IPS DF 6.9 (cell line): ENCODE measurements around the gene SYT13.
"Not testable (repeated sequence)": the region's sequence is repeated elsewhere in the genome, so short reads cannot be mapped to it uniquely, and the experiment has no call there.

ENCODE experiments used
- DNase-seq: peaks from one replicate; pipeline ENCODE4 v3.0.0-alpha.2; 2013; ENCODE audit warnings: low read depth, low spot score
- H3K27ac ChIP-seq: one replicate; pipeline ENCODE4 v1.5.1; 2013; ENCODE audit warnings: low read length, control low read depth
- H3K27me3 ChIP-seq: 2 replicates; pipeline ENCODE4 v1.6.1; 2013; ENCODE audit warnings: mild to moderate bottlenecking, low read length; ENCODE audit not compliant: control insufficient read depth, insufficient read depth
- H3K36me3 ChIP-seq: 2 replicates; pipeline ENCODE4 v1.6.1; 2013; ENCODE audit warnings: low read length; ENCODE audit not compliant: control insufficient read depth, insufficient read depth
- H3K4me1 ChIP-seq: 2 replicates; pipeline ENCODE4 v1.6.1; 2013; ENCODE audit warnings: low read length; ENCODE audit not compliant: control insufficient read depth, insufficient read depth
- H3K4me3 ChIP-seq: 2 replicates; pipeline ENCODE4 v1.5.1; 2013; ENCODE audit warnings: mild to moderate bottlenecking, low read length
- H3K9me3 ChIP-seq: 2 replicates; pipeline ENCODE4 v1.6.1; 2013; ENCODE audit warnings: low read length, inconsistent platforms; ENCODE audit not compliant: control insufficient read depth, insufficient read depth
- WGBS: extraction: QIAGEN DNeasy Blood & Tissue Kit; methylation state at CpG from one replicate; pipeline ENCODE4 v1.1.7; 2013; ENCODE audit warnings: mixed read lengths, missing lambda C conversion rate; ENCODE audit not compliant: insufficient read length, insufficient coverage; 5-methylcytosine and 5-hydroxymethylcytosine counted together

The SYT13 gene

GRCh38 chr11:45293566-45294192 lies 7.5 kb upstream of the SYT13 start:
- not testable (repeated sequence) for H3K4me3 ChIP-seq, H3K27ac ChIP-seq, H3K4me1 ChIP-seq, H3K36me3 ChIP-seq, DNase-seq, H3K9me3 ChIP-seq, H3K27me3 ChIP-seq
- no CpG with 5 or more reads among the region's 11 CpGs for WGBS

GRCh38 chr11:45290586-45290985 lies 4.4 kb upstream of the SYT13 start:
- no CpG with 5 or more reads among the region's 1 CpG for WGBS
- Histone ChIP-seq H3K4me1 (no peaks in the 10 kb centered on the region), H3K36me3 (no peaks in the 10 kb centered on the region; the same call in 1 of the 2 replicates), H3K27ac (no peak overlapping the region), H3K4me3 (no peak overlapping the region), H3K27me3 (no peaks in the 10 kb centered on the region), H3K9me3 (no peaks in the 10 kb centered on the region)
- no peak for DNase-seq

GRCh38 chr11:45289369-45289768 lies 3.2 kb upstream of the SYT13 start:
- WGBS = no CpG with 5 or more reads among the region's 1 CpG
- no peak for DNase-seq
- no peaks in the 10 kb centered on the region; the same call in 1 of the 2 replicates for H3K4me1 ChIP-seq
- H3K4me3 ChIP-seq = no peak overlapping the region
- peaks cover 5% of the 10 kb centered on the region; the same call in 1 of the 2 replicates for H3K27me3 ChIP-seq
- H3K9me3 ChIP-seq = no peaks in the 10 kb centered on the region
- no peak overlapping the region for H3K27ac ChIP-seq
- H3K36me3 ChIP-seq = no peaks in the 10 kb centered on the region; the same call in 1 of the 2 replicates

GRCh38 chr11:45288339-45288738 lies 2.2 kb upstream of the SYT13 start:
- peaks cover 5% of the 10 kb centered on the region; the same call in 1 of the 2 replicates for H3K27me3 ChIP-seq
- no peak for DNase-seq
- no peaks in the 10 kb centered on the region for H3K9me3 ChIP-seq

GRCh38 chr11:45287316-45287903 lies 1.3 kb upstream of the SYT13 start:
- H3K27me3 ChIP-seq = peaks cover 5% of the 10 kb centered on the region; the same call in 1 of the 2 replicates
- H3K36me3 ChIP-seq = no peaks in the 10 kb centered on the region; the same call in 1 of the 2 replicates
- H3K9me3 ChIP-seq = no peaks in the 10 kb centered on the region
- H3K4me3 ChIP-seq = no peak overlapping the region
- H3K4me1 ChIP-seq = no peaks in the 10 kb centered on the region; the same call in 1 of the 2 replicates
- H3K27ac ChIP-seq = no peak overlapping the region
- WGBS = no CpG with 5 or more reads among the region's 3 CpGs
- no peak for DNase-seq

More at GRCh38 chr11:45288339-45288738, 2.2 kb upstream of the SYT13 start:
- Histone ChIP-seq H3K27ac (no peak overlapping the region), H3K4me1 (no peaks in the 10 kb centered on the region; the same call in 1 of the 2 replicates), H3K4me3 (no peak overlapping the region), H3K36me3 (no peaks in the 10 kb centered on the region; the same call in 1 of the 2 replicates)
- WGBS = no CpG with 5 or more reads among the region's 2 CpGs

- H3K9me3 ChIP-seq = no peaks in the 10 kb centered on the region
- DNase-seq = no peak
- no CpG with 5 or more reads among the region's 13 CpGs for WGBS
These were observed 802 bp downstream of the SYT13 start for GRCh38 chr11:45285250-45285828.

GRCh38 chr11:45282081-45282480 lies 4.1 kb downstream of the SYT13 start:
- Histone ChIP-seq H3K36me3 (no peaks in the 10 kb centered on the region; the same call in 1 of the 2 replicates), H3K27me3 (peaks cover 5% of the 10 kb centered on the region; the same call in 1 of the 2 replicates), H3K4me1 (no peaks in the 10 kb centered on the region; the same call in 1 of the 2 replicates), H3K27ac (no peak overlapping the region), H3K9me3 (no peaks in the 10 kb centered on the region), H3K4me3 (no peak overlapping the region)
- DNase-seq = no peak
- WGBS = no CpG with 5 or more reads among the region's 6 CpGs

More at GRCh38 chr11:45285250-45285828, 802 bp downstream of the SYT13 start:
- Histone ChIP-seq H3K27ac (no peak overlapping the region), H3K27me3 (peaks cover 5% of the 10 kb centered on the region; the same call in 1 of the 2 replicates), H3K4me3 (peak overlapping the region; percentile 80; the same call in 1 of the 2 replicates), H3K4me1 (no peaks in the 10 kb centered on the region; the same call in 1 of the 2 replicates), H3K36me3 (no peaks in the 10 kb centered on the region; the same call in 1 of the 2 replicates)

GRCh38 chr11:45280449-45280848 lies 5.7 kb downstream of the SYT13 start:
- no peaks in the 10 kb centered on the region; the same call in 1 of the 2 replicates for H3K4me1 ChIP-seq
- peaks cover 4% of the 10 kb centered on the region; the same call in 1 of the 2 replicates for H3K27me3 ChIP-seq
- no peak overlapping the region for H3K27ac ChIP-seq
- no peaks in the 10 kb centered on the region for H3K36me3 ChIP-seq
- no CpG with 5 or more reads among the region's 3 CpGs for WGBS
- no peak for DNase-seq
- H3K9me3 ChIP-seq = no peaks in the 10 kb centered on the region
- H3K4me3 ChIP-seq = no peak overlapping the region

GRCh38 chr11:45279645-45280044 lies 6.5 kb downstream of the SYT13 start:
- DNase-seq = no peak
- Histone ChIP-seq H3K9me3 (no peaks in the 10 kb centered on the region), H3K4me1 (no peaks in the 10 kb centered on the region), H3K36me3 (no peaks in the 10 kb centered on the region), H3K27ac (no peak overlapping the region), H3K4me3 (no peak overlapping the region), H3K27me3 (no peaks in the 10 kb centered on the region)
- WGBS = no CpG with 5 or more reads among the region's 2 CpGs

- no peak for DNase-seq
- Histone ChIP-seq H3K9me3 (no peaks in the 10 kb centered on the region), H3K27ac (no peak overlapping the region), H3K36me3 (no peaks in the 10 kb centered on the region), H3K27me3 (no peaks in the 10 kb centered on the region), H3K4me3 (no peak overlapping the region), H3K4me1 (no peaks in the 10 kb centered on the region)
- no CpG with 5 or more reads among the region's 4 CpGs for WGBS
These were observed 7.4 kb downstream of the SYT13 start for GRCh38 chr11:45278714-45279113.
